GM23338 (cell line): ENCODE results near the gene NPY2R. TPM values are rescaled to one million over a fixed set of nuclear protein-coding genes. Genes with fewer than 3 reads are reported as not detected.

Source experiments
- ATAC-seq: fragments of 200-7000 bp; cut with Tn5 transposase; 3 replicates; pipeline ENCODE4 v1.9.1; 2020
- DNase-seq: peaks from one replicate; pipeline ENCODE4 v3.0.0-alpha.2; 2015; ENCODE audit warnings: low spot score
- H2AFZ ChIP-seq: fragments of 200-600 bp; sonication (generic); 2 replicates; pipeline ENCODE4 v1.8.0; 2016; ENCODE audit warnings: antibody characterized with exemption, mild to moderate bottlenecking, moderate library complexity
- H3F3A ChIP-seq: fragments of 200-600 bp; sonication (generic); replicated peaks from 2 replicates; pipeline ENCODE4 v1.8.0; 2017; ENCODE audit warnings: antibody characterized with exemption, mixed run types, low read depth
- H3K27ac ChIP-seq: fragments of 200-600 bp; sonication (generic); 2 replicates; pipeline ENCODE4 v1.6.1; 2016; ENCODE audit warnings: low read depth
- H3K27me3 ChIP-seq: fragments of 200-600 bp; sonication (generic); 2 replicates; pipeline ENCODE4 v1.8.0; 2016; ENCODE audit warnings: mild to moderate bottlenecking, mixed run types, moderate library complexity; ENCODE audit not compliant: insufficient read depth
- H3K36me3 ChIP-seq: fragments of 200-600 bp; sonication (generic); 2 replicates; pipeline ENCODE4 v1.8.0; 2016; ENCODE audit warnings: mild to moderate bottlenecking; ENCODE audit not compliant: insufficient read depth
- H3K4me1 ChIP-seq: fragments of 200-600 bp; sonication (generic); 2 replicates; pipeline ENCODE4 v1.8.0; 2016; ENCODE audit warnings: mild to moderate bottlenecking, moderate library complexity; ENCODE audit not compliant: insufficient read depth
- H3K4me2 ChIP-seq: fragments of 200-600 bp; sonication (generic); 2 replicates; pipeline ENCODE4 v1.7.1; 2017; ENCODE audit warnings: mixed run types
- H3K4me3 ChIP-seq: fragments of 200-600 bp; sonication (generic); 2 replicates; pipeline ENCODE4 v1.6.1; 2016; ENCODE audit warnings: mixed run types
- H3K79me2 ChIP-seq: fragments of 200-600 bp; sonication (generic); replicated peaks from 2 replicates; pipeline ENCODE4 v1.8.0; 2017; ENCODE audit warnings: mild to moderate bottlenecking; ENCODE audit not compliant: insufficient read depth
- H3K9me2 ChIP-seq: fragments of 200-600 bp; sonication (generic); 2 replicates; pipeline ENCODE4 v1.8.0; 2017; ENCODE audit not compliant: insufficient read depth
- H4K20me1 ChIP-seq: fragments of 200-600 bp; sonication (generic); replicated peaks from 2 replicates; pipeline ENCODE4 v1.8.0; 2017; ENCODE audit warnings: mild to moderate bottlenecking; ENCODE audit not compliant: insufficient read depth
- H3K27ac Mint-ChIP-seq: 2 replicates; pipeline ENCODE4 v1.8.0; 2020; ENCODE audit warnings: inconsistent platforms, mild to moderate bottlenecking, moderate library complexity, mixed read lengths
- H3K27me3 Mint-ChIP-seq: 3 replicates; pipeline ENCODE4 v1.8.0; 2022; ENCODE audit warnings: low read depth, mild to moderate bottlenecking, moderate library complexity, mixed read lengths, inconsistent platforms; ENCODE audit not compliant: insufficient read depth, poor library complexity
- H3K36me3 Mint-ChIP-seq: 3 replicates; pipeline ENCODE4 v1.8.0; 2021; ENCODE audit warnings: low read depth, mild to moderate bottlenecking, inconsistent platforms, moderate library complexity, mixed read lengths
- H3K4me1 Mint-ChIP-seq: 3 replicates; pipeline ENCODE4 v1.8.0; 2020; ENCODE audit warnings: mild to moderate bottlenecking, inconsistent platforms, mixed read lengths
- H3K4me3 Mint-ChIP-seq: 3 replicates; pipeline ENCODE4 v1.8.0; 2021; ENCODE audit warnings: moderate library complexity, mild to moderate bottlenecking, inconsistent platforms, mixed read lengths
- H3K9me3 Mint-ChIP-seq: 3 replicates; pipeline ENCODE4 v1.8.0; 2020; ENCODE audit warnings: moderate library complexity, mild to moderate bottlenecking, inconsistent platforms, mixed read lengths
- CREB1 ChIP-seq: fragments of 250-450 bp; sonication (Bioruptor Pico); IDR thresholded peaks from 2 replicates; pipeline ENCODE4 v1.5.0; 2020; ENCODE audit warnings: low read depth, mild to moderate bottlenecking, moderate library complexity
- EZH2 ChIP-seq: fragments of 200-600 bp; sonication (generic); IDR thresholded peaks from one replicate; pipeline ENCODE4 v1.8.0; 2017; ENCODE audit warnings: antibody characterized with exemption, mild to moderate bottlenecking, low read depth; ENCODE audit not compliant: unreplicated experiment
- EZH2phosphoT487 ChIP-seq: fragments of 200-600 bp; sonication (generic); IDR thresholded peaks from one replicate; pipeline ENCODE4 v1.8.1; 2018; ENCODE audit warnings: antibody characterized with exemption; ENCODE audit not compliant: unreplicated experiment
- JUNB ChIP-seq: IDR thresholded peaks from one replicate; pipeline ENCODE4 v1.6.1; 2016; ENCODE audit warnings: antibody characterized with exemption; ENCODE audit not compliant: unreplicated experiment
- NANOG ChIP-seq: IDR thresholded peaks from 2 replicates; pipeline ENCODE4 v1.6.1; 2016; ENCODE audit warnings: antibody characterized with exemption, borderline replicate concordance
- POLR2AphosphoS5 ChIP-seq: IDR thresholded peaks from 2 replicates; pipeline ENCODE4 v1.6.1; 2016; ENCODE audit warnings: antibody characterized with exemption, low read depth
- STAT1 ChIP-seq: IDR thresholded peaks from one replicate; pipeline ENCODE4 v1.6.1; 2016; ENCODE audit warnings: antibody characterized with exemption; ENCODE audit not compliant: unreplicated experiment
- ZNF114 ChIP-seq: fragments of 250-450 bp; sonication (Bioruptor Pico); IDR thresholded peaks from 2 replicates; pipeline ENCODE4 v1.5.0; 2020; ENCODE audit warnings: mild to moderate bottlenecking, moderate library complexity
- ZNF331 ChIP-seq: fragments of 250-450 bp; sonication (Bioruptor Pico); IDR thresholded peaks from 2 replicates; pipeline ENCODE4 v1.5.0; 2020; ENCODE audit warnings: low read depth, mild to moderate bottlenecking, moderate library complexity
- polyA plus RNA-seq: library from polyadenylated mRNA; unstranded; fragments of >200 nt; fragmentation: Nextera tagmentation; extraction: Ambion mirVana; gene quantifications from 2 replicates; pipeline ENCODE4 v1.2.1, GENCODE V29; 2016
- total RNA-seq: library from RNA; depleted of rRNA; stranded (reverse); fragments of >200 nt; shearing (Covaris generic); gene quantifications from 2 replicates; pipeline ENCODE4 v1.2.3, GENCODE V29; 2014
- TF ChIP-seq, protein P1 (sequence below), 2 experiments: fragments of 200-600 bp in 1 of 2; sonication (generic) in 1 of 2; conservative IDR thresholded peaks; 2 replicates each; pipeline versions ENCODE4 v1.5.1 to v1.6.1; 2016 to 2017; ENCODE audit warnings: antibody characterized with exemption in 2 of 2, low read depth in 2 of 2, mild to moderate bottlenecking in 2 of 2, moderate library complexity in 1 of 2
- TF ChIP-seq, protein P2 (sequence below): IDR thresholded peaks from one replicate; pipeline ENCODE4 v1.6.1; 2018; ENCODE audit warnings: antibody characterized with exemption; ENCODE audit not compliant: unreplicated experiment

Gene NPY2R
- total and polyA plus RNA-seq, 2 experiments from 2014 or later: 0.26 to 0.59 TPM

DNA sequence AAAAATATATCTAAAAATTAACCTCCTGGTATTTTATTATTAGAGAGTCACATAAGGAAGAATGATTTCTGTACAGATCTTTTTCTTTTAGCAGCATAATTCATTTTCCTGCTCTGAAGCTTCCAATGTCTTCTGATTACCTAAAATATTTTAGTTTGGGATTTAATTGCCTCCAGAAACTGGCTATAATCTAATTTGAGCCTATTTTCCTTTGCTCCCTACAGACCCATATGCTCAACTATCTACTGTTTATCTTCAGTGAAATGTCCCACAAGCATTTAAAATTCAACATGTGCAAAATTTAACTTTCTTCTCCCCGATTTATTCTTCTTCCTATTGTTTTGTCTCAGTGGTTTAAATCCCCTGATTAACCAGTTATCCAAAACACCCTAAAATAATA lies 29.1 kb downstream of the NPY2R start:
- TF ChIP-seq, protein P1, sequence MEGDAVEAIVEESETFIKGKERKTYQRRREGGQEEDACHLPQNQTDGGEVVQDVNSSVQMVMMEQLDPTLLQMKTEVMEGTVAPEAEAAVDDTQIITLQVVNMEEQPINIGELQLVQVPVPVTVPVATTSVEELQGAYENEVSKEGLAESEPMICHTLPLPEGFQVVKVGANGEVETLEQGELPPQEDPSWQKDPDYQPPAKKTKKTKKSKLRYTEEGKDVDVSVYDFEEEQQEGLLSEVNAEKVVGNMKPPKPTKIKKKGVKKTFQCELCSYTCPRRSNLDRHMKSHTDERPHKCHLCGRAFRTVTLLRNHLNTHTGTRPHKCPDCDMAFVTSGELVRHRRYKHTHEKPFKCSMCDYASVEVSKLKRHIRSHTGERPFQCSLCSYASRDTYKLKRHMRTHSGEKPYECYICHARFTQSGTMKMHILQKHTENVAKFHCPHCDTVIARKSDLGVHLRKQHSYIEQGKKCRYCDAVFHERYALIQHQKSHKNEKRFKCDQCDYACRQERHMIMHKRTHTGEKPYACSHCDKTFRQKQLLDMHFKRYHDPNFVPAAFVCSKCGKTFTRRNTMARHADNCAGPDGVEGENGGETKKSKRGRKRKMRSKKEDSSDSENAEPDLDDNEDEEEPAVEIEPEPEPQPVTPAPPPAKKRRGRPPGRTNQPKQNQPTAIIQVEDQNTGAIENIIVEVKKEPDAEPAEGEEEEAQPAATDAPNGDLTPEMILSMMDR (conservative IDR thresholded peaks at IDR 0.05; ENCODE audit: low read depth in 2 of 2): no peak
- TF ChIP-seq ZNF114 (CRISPR knock-in tag) (no peak), JUNB (no peak)
- H4K20me1 ChIP-seq: no peaks in the 10 kb centered on the region
- H3K36me3 Mint-ChIP-seq: no peaks in the 10 kb centered on the region; the same call in 2 of the 3 replicates

DNA sequence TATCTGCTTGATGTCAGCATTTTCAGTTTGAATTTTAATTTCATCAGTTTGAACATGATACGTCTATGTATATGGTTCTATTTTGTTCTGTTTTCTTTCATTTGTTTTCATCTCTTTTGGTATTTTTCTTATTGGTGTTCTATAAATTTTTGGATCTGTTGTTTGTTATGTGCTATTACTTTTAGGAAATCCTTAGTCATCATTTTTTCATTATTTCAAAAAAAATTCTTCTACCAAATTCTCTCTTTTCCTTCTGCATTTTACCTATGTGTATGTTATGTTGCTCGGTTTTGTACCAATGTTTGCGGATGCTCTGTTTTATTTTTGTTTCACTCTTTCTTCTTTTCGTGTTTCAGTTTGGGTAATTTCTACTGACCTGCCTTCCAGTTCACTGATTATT lies 32.8 kb downstream of the NPY2R start:
- Histone ChIP-seq H3K27me3 (no peaks in the 10 kb centered on the region), H3F3A (no peaks in the 10 kb centered on the region), H2AFZ (no peak overlapping the region), H4K20me1 (no peaks in the 10 kb centered on the region), H3K36me3 (no peaks in the 10 kb centered on the region), H3K4me3 (no peak overlapping the region), H3K9me2 (0 out of 2 replicates have a peak, but pooled peaks cover under 1% of the 10 kb centered on the region), H3K4me2 (no peak overlapping the region), H3K27ac (no peak overlapping the region), H3K4me1 (no peaks in the 10 kb centered on the region), H3K79me2 (no peaks in the 10 kb centered on the region)
- Mint-ChIP-seq H3K27me3 (peaks cover 1% of the 10 kb centered on the region), H3K4me3 (no peak overlapping the region), H3K9me3 (no peaks in the 10 kb centered on the region; the same call in 2 of the 3 replicates), H3K36me3 (no peaks in the 10 kb centered on the region; the same call in 2 of the 3 replicates), H3K27ac (no peak overlapping the region), H3K4me1 (no peaks in the 10 kb centered on the region)
- TF ChIP-seq, protein P2, sequence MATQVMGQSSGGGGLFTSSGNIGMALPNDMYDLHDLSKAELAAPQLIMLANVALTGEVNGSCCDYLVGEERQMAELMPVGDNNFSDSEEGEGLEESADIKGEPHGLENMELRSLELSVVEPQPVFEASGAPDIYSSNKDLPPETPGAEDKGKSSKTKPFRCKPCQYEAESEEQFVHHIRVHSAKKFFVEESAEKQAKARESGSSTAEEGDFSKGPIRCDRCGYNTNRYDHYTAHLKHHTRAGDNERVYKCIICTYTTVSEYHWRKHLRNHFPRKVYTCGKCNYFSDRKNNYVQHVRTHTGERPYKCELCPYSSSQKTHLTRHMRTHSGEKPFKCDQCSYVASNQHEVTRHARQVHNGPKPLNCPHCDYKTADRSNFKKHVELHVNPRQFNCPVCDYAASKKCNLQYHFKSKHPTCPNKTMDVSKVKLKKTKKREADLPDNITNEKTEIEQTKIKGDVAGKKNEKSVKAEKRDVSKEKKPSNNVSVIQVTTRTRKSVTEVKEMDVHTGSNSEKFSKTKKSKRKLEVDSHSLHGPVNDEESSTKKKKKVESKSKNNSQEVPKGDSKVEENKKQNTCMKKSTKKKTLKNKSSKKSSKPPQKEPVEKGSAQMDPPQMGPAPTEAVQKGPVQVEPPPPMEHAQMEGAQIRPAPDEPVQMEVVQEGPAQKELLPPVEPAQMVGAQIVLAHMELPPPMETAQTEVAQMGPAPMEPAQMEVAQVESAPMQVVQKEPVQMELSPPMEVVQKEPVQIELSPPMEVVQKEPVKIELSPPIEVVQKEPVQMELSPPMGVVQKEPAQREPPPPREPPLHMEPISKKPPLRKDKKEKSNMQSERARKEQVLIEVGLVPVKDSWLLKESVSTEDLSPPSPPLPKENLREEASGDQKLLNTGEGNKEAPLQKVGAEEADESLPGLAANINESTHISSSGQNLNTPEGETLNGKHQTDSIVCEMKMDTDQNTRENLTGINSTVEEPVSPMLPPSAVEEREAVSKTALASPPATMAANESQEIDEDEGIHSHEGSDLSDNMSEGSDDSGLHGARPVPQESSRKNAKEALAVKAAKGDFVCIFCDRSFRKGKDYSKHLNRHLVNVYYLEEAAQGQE: no peak
- TF ChIP-seq STAT1: no peak
- TF ChIP-seq ZNF114 (CRISPR knock-in tag): no peak
- TF ChIP-seq NANOG: no peak
- TF ChIP-seq EZH2: no peak
- no peak for TF ChIP-seq EZH2phosphoT487
- TF ChIP-seq JUNB: no peak
- no peak for TF ChIP-seq ZNF331
- TF ChIP-seq POLR2AphosphoS5: no peak
- no peak for TF ChIP-seq CREB1
- no peak for ATAC-seq
- DNase-seq: no peak

More for the DNA sequence above, 29.1 kb downstream of the NPY2R start:
- Histone ChIP-seq H3K79me2 (no peaks in the 10 kb centered on the region), H3K9me2 (no peaks in the 10 kb centered on the region), H3K4me1 (no peaks in the 10 kb centered on the region), H3K27ac (no peak overlapping the region), H3K4me3 (no peak overlapping the region), H3K4me2 (no peak overlapping the region), H3K36me3 (no peaks in the 10 kb centered on the region), H3K27me3 (no peaks in the 10 kb centered on the region), H3F3A (no peaks in the 10 kb centered on the region), H2AFZ (no peak overlapping the region)
- Mint-ChIP-seq H3K4me1 (no peaks in the 10 kb centered on the region), H3K4me3 (no peak overlapping the region), H3K9me3 (no peaks in the 10 kb centered on the region; the same call in 2 of the 3 replicates), H3K27me3 (no peaks in the 10 kb centered on the region), H3K27ac (no peak overlapping the region)
- ATAC-seq (no peak), DNase-seq (no peak)
